ENCODE measurements around the gene ME1.

DNA sequence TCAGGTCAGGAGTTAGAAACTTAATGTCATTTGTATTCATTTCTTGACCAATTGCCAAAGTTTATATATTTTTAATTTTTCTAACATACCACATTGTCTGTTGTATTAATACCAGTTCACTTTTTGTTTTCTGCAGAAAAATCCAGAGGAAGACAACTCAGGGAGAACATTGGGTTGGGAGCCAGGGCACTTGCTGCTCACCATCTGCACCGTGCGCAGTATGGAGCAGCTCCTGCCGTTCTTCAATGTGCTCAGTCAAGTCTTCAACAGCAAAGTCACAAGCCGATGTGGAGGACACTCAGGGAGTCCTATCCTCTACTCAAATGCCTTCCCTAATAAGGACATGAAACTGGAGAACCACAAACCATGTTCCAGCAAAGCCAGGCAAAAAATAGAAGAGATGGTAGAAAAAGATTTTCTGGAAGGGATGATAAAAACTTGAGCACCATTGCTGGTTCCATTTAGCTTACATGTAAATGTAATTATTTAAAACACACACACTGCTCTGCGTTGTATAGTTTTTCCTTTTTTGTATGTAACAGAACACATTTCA is 263.0 kb downstream of the ME1 start:
- TF ChIP-seq, protein P1, sequence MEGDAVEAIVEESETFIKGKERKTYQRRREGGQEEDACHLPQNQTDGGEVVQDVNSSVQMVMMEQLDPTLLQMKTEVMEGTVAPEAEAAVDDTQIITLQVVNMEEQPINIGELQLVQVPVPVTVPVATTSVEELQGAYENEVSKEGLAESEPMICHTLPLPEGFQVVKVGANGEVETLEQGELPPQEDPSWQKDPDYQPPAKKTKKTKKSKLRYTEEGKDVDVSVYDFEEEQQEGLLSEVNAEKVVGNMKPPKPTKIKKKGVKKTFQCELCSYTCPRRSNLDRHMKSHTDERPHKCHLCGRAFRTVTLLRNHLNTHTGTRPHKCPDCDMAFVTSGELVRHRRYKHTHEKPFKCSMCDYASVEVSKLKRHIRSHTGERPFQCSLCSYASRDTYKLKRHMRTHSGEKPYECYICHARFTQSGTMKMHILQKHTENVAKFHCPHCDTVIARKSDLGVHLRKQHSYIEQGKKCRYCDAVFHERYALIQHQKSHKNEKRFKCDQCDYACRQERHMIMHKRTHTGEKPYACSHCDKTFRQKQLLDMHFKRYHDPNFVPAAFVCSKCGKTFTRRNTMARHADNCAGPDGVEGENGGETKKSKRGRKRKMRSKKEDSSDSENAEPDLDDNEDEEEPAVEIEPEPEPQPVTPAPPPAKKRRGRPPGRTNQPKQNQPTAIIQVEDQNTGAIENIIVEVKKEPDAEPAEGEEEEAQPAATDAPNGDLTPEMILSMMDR (tag by site-specific recombination; IDR thresholded peaks at IDR 0.05) = no peak
- TF ChIP-seq GLI4 (tag by site-specific recombination; IDR thresholded peaks at IDR 0.05) (no peak), ZNF2 (tag by site-specific recombination; IDR thresholded peaks at IDR 0.05) (no peak), ZNF621 (tag by site-specific recombination; IDR thresholded peaks at IDR 0.05) (no peak), ZNF175 (tag by site-specific recombination; IDR thresholded peaks at IDR 0.05) (no peak), ZNF221 (tag by site-specific recombination; IDR thresholded peaks at IDR 0.05; ENCODE audit: borderline replicate concordance) (no peak), ZEB2 (tag by site-specific recombination; IDR thresholded peaks at IDR 0.05) (no peak), ZNF473 (tag by site-specific recombination; IDR thresholded peaks at IDR 0.05) (no peak)
- TF ChIP-seq, protein P2, sequence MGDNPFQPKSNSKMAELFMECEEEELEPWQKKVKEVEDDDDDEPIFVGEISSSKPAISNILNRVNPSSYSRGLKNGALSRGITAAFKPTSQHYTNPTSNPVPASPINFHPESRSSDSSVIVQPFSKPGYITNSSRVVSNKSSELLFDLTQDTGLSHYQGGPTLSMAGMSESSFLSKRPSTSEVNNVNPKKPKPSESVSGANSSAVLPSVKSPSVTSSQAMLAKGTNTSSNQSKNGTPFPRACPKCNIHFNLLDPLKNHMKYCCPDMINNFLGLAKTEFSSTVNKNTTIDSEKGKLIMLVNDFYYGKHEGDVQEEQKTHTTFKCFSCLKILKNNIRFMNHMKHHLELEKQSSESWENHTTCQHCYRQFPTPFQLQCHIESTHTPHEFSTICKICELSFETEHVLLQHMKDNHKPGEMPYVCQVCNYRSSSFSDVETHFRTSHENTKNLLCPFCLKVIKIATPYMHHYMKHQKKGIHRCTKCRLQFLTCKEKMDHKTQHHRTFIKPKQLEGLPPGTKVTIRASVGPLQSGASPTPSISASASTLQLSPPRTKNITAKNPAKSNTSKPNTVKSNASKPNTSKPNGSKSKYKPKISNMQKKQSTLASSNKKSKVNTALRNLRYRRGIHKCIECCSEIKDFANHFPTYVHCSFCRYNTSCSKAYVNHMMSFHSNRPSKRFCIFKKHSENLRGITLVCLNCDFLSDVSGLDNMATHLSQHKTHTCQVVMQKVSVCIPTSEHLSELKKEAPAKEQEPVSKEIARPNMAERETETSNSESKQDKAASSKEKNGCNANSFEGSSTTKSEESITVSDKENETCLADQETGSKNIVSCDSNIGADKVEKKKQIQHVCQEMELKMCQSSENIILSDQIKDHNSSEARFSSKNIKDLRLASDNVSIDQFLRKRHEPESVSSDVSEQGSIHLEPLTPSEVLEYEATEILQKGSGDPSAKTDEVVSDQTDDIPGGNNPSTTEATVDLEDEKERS (tag by site-specific recombination; IDR thresholded peaks at IDR 0.05) = no peak
- TF ChIP-seq, protein P3, sequence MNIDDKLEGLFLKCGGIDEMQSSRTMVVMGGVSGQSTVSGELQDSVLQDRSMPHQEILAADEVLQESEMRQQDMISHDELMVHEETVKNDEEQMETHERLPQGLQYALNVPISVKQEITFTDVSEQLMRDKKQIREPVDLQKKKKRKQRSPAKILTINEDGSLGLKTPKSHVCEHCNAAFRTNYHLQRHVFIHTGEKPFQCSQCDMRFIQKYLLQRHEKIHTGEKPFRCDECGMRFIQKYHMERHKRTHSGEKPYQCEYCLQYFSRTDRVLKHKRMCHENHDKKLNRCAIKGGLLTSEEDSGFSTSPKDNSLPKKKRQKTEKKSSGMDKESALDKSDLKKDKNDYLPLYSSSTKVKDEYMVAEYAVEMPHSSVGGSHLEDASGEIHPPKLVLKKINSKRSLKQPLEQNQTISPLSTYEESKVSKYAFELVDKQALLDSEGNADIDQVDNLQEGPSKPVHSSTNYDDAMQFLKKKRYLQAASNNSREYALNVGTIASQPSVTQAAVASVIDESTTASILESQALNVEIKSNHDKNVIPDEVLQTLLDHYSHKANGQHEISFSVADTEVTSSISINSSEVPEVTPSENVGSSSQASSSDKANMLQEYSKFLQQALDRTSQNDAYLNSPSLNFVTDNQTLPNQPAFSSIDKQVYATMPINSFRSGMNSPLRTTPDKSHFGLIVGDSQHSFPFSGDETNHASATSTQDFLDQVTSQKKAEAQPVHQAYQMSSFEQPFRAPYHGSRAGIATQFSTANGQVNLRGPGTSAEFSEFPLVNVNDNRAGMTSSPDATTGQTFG (tag by site-specific recombination; IDR thresholded peaks at IDR 0.05; ENCODE audit: borderline replicate concordance) = no peak
